ENCODE results near the gene CFHR1. TPM values are rescaled to one million over a fixed set of nuclear protein-coding genes. Genes with fewer than 3 reads are reported as not detected.

CFHR1 gene
- total RNA-seq, 3 donors from 2014 or later (not counting 1 experiment from before 2014, with no cell fraction given) = not detected

DNA sequence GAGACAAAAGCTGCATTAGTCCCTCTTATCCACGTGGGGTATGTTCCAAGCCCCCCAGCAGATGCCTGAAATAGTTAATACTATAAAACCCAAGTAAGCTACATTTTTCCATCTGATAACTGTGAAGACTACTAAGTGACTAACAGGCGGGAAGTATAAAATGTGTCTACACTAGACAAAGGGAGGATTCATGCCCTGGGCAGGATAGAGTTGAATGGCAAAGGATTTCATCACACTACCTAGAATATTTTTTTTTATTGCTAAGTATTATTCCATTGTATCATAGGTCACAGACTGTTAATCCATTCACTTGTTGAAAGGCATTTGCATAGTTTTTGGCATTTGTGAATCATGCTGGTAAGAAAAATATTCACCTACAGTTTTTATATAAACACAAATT is 41.9 kb downstream of the CFHR1 start:
- Mint-ChIP-seq H3K36me3 (peaks cover 9% of the 10 kb centered on the region), H3K27me3 (ENCODE audit: low read depth in 2 of 2) (no peaks in the 10 kb centered on the region), H3K4me1 (no peaks in the 10 kb centered on the region), H3K9me3 (peaks cover 19 to 20% of the 10 kb centered on the region in 2 donors), H3K27ac (no peak overlapping the region), H3K4me3 (no peak overlapping the region)
- DNase-seq (no peak), ATAC-seq (no peak)
- H3K9me3 ChIP-seq (ENCODE audit: control insufficient read depth, insufficient read depth, low read length) = no peaks in the 10 kb centered on the region
- H3K36me3 ChIP-seq (ENCODE audit: control insufficient read depth, insufficient read depth, low read length) = no peaks in the 10 kb centered on the region
- H3K4me1 ChIP-seq (ENCODE audit: control insufficient read depth, insufficient read depth, low read length) = no peaks in the 10 kb centered on the region
- TF ChIP-seq, protein P1, sequence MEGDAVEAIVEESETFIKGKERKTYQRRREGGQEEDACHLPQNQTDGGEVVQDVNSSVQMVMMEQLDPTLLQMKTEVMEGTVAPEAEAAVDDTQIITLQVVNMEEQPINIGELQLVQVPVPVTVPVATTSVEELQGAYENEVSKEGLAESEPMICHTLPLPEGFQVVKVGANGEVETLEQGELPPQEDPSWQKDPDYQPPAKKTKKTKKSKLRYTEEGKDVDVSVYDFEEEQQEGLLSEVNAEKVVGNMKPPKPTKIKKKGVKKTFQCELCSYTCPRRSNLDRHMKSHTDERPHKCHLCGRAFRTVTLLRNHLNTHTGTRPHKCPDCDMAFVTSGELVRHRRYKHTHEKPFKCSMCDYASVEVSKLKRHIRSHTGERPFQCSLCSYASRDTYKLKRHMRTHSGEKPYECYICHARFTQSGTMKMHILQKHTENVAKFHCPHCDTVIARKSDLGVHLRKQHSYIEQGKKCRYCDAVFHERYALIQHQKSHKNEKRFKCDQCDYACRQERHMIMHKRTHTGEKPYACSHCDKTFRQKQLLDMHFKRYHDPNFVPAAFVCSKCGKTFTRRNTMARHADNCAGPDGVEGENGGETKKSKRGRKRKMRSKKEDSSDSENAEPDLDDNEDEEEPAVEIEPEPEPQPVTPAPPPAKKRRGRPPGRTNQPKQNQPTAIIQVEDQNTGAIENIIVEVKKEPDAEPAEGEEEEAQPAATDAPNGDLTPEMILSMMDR (IDR thresholded peaks at IDR 0.05) = no peak
- H3K27me3 ChIP-seq (ENCODE audit: control insufficient read depth, insufficient read depth, low read length) = no peaks in the 10 kb centered on the region
- WGBS (ENCODE audit: insufficient coverage) = 50% methylated on average over 1 of the region's 2 CpGs
- intact Hi-C loops (cut with micrococcal nuclease) = no loop called here
- H3K4me3 ChIP-seq (ENCODE audit: low read length) = no peak overlapping the region
- H3K27ac ChIP-seq (ENCODE audit: low read length) = no peak overlapping the region

DNA sequence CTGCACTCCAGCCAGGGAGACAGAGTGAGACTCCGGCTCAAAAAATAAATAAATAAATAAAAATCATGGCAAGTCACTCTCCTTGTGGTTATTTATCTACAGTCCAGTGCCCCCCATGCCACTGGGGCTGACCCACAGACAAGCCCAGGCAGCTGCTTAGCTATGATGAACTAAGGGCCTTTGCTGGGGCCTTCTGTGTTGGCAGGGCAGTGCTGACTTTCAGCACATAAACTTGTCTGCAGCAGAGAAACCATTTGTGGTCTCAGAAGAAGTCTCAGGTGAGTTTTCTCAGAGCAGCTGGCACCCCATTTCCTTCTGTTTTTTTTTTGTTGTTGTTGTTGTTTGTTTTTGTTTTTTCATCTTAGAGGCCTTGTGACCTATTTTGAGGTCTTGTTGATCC is 47.4 kb downstream of the CFHR1 start:
- Mint-ChIP-seq H3K36me3 (peaks cover 17% of the 10 kb centered on the region), H3K4me3 (no peak overlapping the region), H3K27me3 (ENCODE audit: low read depth in 2 of 2) (no peaks in the 10 kb centered on the region), H3K9me3 (peaks cover 9 to 10% of the 10 kb centered on the region in 2 donors), H3K27ac (no peak overlapping the region), H3K4me1 (no peaks in the 10 kb centered on the region)
- no peaks in the 10 kb centered on the region for H3K27me3 ChIP-seq (ENCODE audit: control insufficient read depth, insufficient read depth, low read length)
- H3K27ac ChIP-seq (ENCODE audit: low read length) = no peak overlapping the region
- TF ChIP-seq, protein P1 (IDR thresholded peaks at IDR 0.05) = no peak
- no peak for ATAC-seq
- no peaks in the 10 kb centered on the region for H3K36me3 ChIP-seq (ENCODE audit: control insufficient read depth, insufficient read depth, low read length)
- 89% methylated on average over 1 of the region's 1 CpG for WGBS (ENCODE audit: insufficient coverage)
- intact Hi-C loops (cut with micrococcal nuclease) = no loop called here
- no peak overlapping the region for H3K4me3 ChIP-seq (ENCODE audit: low read length)
- DNase-seq = no peak
- peaks cover 6% of the 10 kb centered on the region for H3K9me3 ChIP-seq (ENCODE audit: control insufficient read depth, insufficient read depth, low read length)
- no peaks in the 10 kb centered on the region for H3K4me1 ChIP-seq (ENCODE audit: control insufficient read depth, insufficient read depth, low read length)

DNA sequence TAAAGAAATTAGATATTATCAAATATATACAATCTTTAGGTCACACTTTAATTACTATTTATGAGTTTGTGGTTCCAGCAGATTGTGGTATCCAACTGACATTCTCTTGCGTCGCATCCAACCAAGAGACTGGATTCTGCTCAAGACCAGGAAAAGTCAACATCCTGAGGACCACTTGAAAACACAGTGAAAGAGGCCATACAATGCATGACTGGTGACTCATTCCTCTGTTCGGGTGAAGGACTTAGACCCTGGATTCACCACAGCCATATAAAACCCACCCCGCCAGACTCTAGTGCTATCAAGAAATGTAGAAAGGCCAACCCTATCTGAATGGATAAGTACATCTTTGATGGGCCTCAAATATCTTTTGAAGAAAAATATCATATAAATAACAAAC is 53.9 kb downstream of the CFHR1 start:
- ATAC-seq = no peak
- Mint-ChIP-seq H3K4me3 (no peak overlapping the region), H3K4me1 (no peaks in the 10 kb centered on the region), H3K36me3 (peaks cover 6% of the 10 kb centered on the region), H3K27ac (no peak overlapping the region), H3K27me3 (ENCODE audit: low read depth in 2 of 2) (no peaks in the 10 kb centered on the region), H3K9me3 (peaks cover 0 to 2% of the 10 kb centered on the region in 2 donors)
- Histone ChIP-seq H3K4me1 (ENCODE audit: control insufficient read depth, insufficient read depth, low read length) (no peaks in the 10 kb centered on the region), H3K9me3 (ENCODE audit: control insufficient read depth, insufficient read depth, low read length) (peaks cover 5% of the 10 kb centered on the region), H3K27me3 (ENCODE audit: control insufficient read depth, insufficient read depth, low read length) (no peaks in the 10 kb centered on the region), H3K36me3 (ENCODE audit: control insufficient read depth, insufficient read depth, low read length) (no peaks in the 10 kb centered on the region), H3K4me3 (ENCODE audit: low read length) (no peak overlapping the region), H3K27ac (ENCODE audit: low read length) (no peak overlapping the region)
- 96% methylated on average over 3 of the region's 4 CpGs for WGBS (ENCODE audit: insufficient coverage)
- DNase-seq = no peak
- intact Hi-C loops (cut with micrococcal nuclease) = no loop called here
- TF ChIP-seq, protein P1 (IDR thresholded peaks at IDR 0.05) = no peak

DNA sequence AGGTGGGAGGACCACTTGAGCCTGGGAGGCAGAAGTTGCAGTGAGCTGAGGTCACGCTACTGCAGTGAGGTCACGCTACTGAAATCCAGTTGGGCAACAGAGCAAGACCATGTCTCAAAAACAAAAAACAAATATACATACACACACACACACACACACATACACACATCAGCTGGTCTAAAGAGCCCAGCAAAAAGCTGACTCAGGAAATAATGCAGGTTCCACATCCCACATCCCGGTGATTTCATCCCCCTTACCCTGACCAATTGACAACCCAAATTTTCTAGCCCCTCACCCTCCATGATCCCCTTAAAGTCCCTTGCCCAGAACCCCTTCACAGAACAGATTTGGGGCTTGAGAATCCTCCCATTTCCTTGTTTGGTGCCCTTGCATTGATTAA is 56.4 kb downstream of the CFHR1 start:
- intact Hi-C loops (cut with micrococcal nuclease) = no loop called here
- Mint-ChIP-seq H3K9me3 (peaks cover under 1 to 4% of the 10 kb centered on the region in 2 donors), H3K4me1 (no peaks in the 10 kb centered on the region), H3K27ac (no peak overlapping the region), H3K27me3 (ENCODE audit: low read depth in 2 of 2) (no peaks in the 10 kb centered on the region), H3K4me3 (no peak overlapping the region), H3K36me3 (peaks cover 6% of the 10 kb centered on the region)
- Histone ChIP-seq H3K27ac (ENCODE audit: low read length) (no peak overlapping the region), H3K27me3 (ENCODE audit: control insufficient read depth, insufficient read depth, low read length) (no peaks in the 10 kb centered on the region), H3K4me1 (ENCODE audit: control insufficient read depth, insufficient read depth, low read length) (no peaks in the 10 kb centered on the region), H3K36me3 (ENCODE audit: control insufficient read depth, insufficient read depth, low read length) (no peaks in the 10 kb centered on the region), H3K9me3 (ENCODE audit: control insufficient read depth, insufficient read depth, low read length) (no peaks in the 10 kb centered on the region), H3K4me3 (ENCODE audit: low read length) (no peak overlapping the region)
- TF ChIP-seq, protein P1 (IDR thresholded peaks at IDR 0.05) = no peak
- no peak for ATAC-seq
- WGBS (ENCODE audit: insufficient coverage) = 94% methylated on average over 3 of the region's 3 CpGs
- DNase-seq = no peak

All from natural killer cell (primary cell).